HL-60 (cell line): ENCODE results near the gene CCDC6.

Experiments used
- CTCF ChIP-seq: IDR thresholded peaks from one replicate; pipeline ENCODE4 v1.5.1; 2011; ENCODE audit warnings: low read length, control low read depth, inconsistent platforms; ENCODE audit not compliant: insufficient read depth
- GABPA ChIP-seq: IDR thresholded peaks from 2 replicates; pipeline ENCODE4 v1.6.1; 2012; ENCODE audit warnings: low read depth
- POLR2AphosphoS5 ChIP-seq: IDR thresholded peaks from 2 replicates; pipeline ENCODE4 v1.6.1; 2012; ENCODE audit warnings: low read depth
- REST ChIP-seq: IDR thresholded peaks from 2 replicates; pipeline ENCODE4 v1.6.1; 2012; ENCODE audit warnings: low read depth; ENCODE audit not compliant: insufficient replicate concordance

GRCh38 chr10:59876695-59877094, 29.7 kb downstream of the CCDC6 start:
- TF ChIP-seq CTCF (no peak), POLR2AphosphoS5 (no peak), REST (no peak), GABPA (no peak)
